Activated CD8-positive, alpha-beta T cell treated with anti-CD3 and anti-CD28 coated beads, Interleukin-2, amount 10 ng/mL, durations not matched to agents 7 days and 5 days (primary cell): ENCODE measurements around the gene CACNA2D4. TPM values are rescaled to one million over a fixed set of nuclear protein-coding genes. Genes with fewer than 3 reads are reported as not detected.

Experiments
- ATAC-seq: fragments of 150-1000 bp; cut with Tn5 transposase; one replicate; pipeline ENCODE4 v1.10.0; 2021; ENCODE audit warnings: moderate library complexity
- CTCF ChIA-PET: fragments of 350-600 bp; sonication (Branson Sonifier 250); formaldehyde crosslinking; loops from one replicate; lab custom pipeline; 2021; ENCODE audit warnings: antibody characterized with exemption; lab: Charles Lee
- POLR2A ChIA-PET: fragments of 350-600 bp; sonication (Branson Sonifier 250); formaldehyde crosslinking; loops from one replicate; lab custom pipeline; 2021; ENCODE audit warnings: antibody characterized with exemption; lab: Charles Lee
- DNase-seq: peaks from one replicate; pipeline ENCODE4 v3.0.0-alpha.2; 2020
- H3K27ac Mint-ChIP-seq: one replicate; pipeline ENCODE4 v1.8.0; 2021; ENCODE audit warnings: mild to moderate bottlenecking, mixed read lengths
- H3K27me3 Mint-ChIP-seq: one replicate; pipeline ENCODE4 v1.8.0; 2021; ENCODE audit warnings: low read depth, mixed read lengths
- H3K36me3 Mint-ChIP-seq: one replicate; pipeline ENCODE4 v1.8.0; 2021; ENCODE audit warnings: low read depth, mixed read lengths
- H3K4me1 Mint-ChIP-seq: one replicate; pipeline ENCODE4 v1.8.0; 2021; ENCODE audit warnings: low read depth, mixed read lengths
- H3K4me3 Mint-ChIP-seq: one replicate; pipeline ENCODE4 v1.8.0; 2021; ENCODE audit warnings: mild to moderate bottlenecking, mixed read lengths
- H3K9me3 Mint-ChIP-seq: one replicate; pipeline ENCODE4 v1.8.0; 2022; ENCODE audit warnings: mixed read lengths; ENCODE audit not compliant: insufficient read depth
- total RNA-seq, 2 experiments: library from RNA; stranded (reverse); gene quantifications; one replicate each; pipeline ENCODE4 v1.2.3, GENCODE V29; 2021

Gene CACNA2D4
- total RNA-seq, 2 experiments from 2014 or later, result 6.8 to 7.0 TPM

DNA sequence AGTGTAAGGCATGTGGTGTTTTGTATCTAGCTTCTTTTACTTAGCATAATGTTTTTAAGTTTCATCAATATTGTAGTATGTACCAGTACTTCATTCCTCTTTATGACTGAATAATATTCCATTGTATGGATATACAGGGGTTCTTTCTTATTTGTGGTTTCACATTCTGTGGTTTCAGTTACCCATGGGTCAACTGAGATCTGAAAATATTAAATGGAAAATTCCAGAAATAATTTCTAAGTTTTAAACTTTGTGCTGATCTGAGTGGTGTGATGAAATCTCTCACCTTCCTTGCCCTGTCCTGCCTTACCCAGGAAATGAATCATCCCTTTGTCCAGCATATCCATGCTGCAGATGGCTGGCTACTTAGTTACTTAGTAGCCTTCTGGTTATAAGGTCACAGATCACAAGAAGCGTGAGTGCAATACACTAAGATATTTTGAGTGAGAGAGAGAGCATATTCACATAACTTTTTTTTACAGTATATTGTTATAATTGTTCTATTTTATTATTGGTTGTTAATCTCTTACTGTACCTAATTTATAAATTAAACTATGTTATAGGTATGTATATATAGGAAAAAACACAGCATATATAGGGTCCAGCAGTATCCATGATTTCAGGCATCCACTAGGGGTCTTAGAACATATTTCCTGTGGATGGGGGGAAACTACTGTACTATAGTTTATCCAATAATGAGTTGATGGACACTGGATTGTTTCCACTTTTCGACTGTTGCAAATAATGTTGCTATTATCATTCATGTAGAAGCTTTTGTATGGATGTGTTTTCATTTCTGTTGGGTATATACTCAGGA is 157.7 kb downstream of the CACNA2D4 start:
- Mint-ChIP-seq H3K4me3 (no peak overlapping the region), H3K9me3 (no peaks in the 10 kb centered on the region), H3K36me3 (peaks cover 38% of the 10 kb centered on the region), H3K27me3 (no peaks in the 10 kb centered on the region), H3K27ac (no peak overlapping the region), H3K4me1 (peaks cover 6% of the 10 kb centered on the region)
- ChIA-PET CTCF (interaction anchor here (1.3 to 1.4 kb wide), 2 partner anchors 8 to 179 kb away, joined by 4 read pairs; no protein-coding TSS in a partner anchor), POLR2A (interaction anchor here (1.5 kb wide), 1 partner anchor 70 kb away, joined by 5 read pairs; the partner anchor contains the start of gene ADIPOR2)
- DNase-seq (no peak), ATAC-seq (no peak)

DNA sequence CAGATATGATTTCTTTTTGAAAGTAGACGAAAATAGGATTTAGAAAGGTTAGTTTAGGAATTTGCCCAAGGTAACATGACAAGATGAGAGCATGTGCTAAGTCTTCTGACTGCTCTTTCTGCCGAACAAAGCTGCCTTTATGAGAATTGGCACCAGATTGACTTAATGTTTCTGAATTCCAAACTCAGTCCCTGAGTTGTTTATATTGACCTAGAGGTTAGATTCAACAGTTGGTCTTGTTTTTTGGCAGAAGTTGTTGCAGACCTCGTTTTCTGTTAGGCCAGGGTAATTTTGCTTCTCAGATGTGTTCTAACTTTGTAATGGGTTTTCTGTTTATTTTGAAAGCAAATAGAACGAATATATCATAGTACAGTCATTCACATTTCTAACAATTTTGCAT is 159.6 kb downstream of the CACNA2D4 start:
- no peak for ATAC-seq
- Mint-ChIP-seq H3K27ac (no peak overlapping the region), H3K4me3 (no peak overlapping the region), H3K36me3 (peaks cover 43% of the 10 kb centered on the region), H3K9me3 (no peaks in the 10 kb centered on the region), H3K27me3 (no peaks in the 10 kb centered on the region), H3K4me1 (peaks cover 6% of the 10 kb centered on the region)
- DNase-seq, result no peak
- CTCF ChIA-PET, result interaction anchor here (1.3 kb wide), 1 partner anchor 181 kb away, joined by 4 read pairs; no protein-coding TSS in a partner anchor
- POLR2A ChIA-PET, result no interaction called here

DNA sequence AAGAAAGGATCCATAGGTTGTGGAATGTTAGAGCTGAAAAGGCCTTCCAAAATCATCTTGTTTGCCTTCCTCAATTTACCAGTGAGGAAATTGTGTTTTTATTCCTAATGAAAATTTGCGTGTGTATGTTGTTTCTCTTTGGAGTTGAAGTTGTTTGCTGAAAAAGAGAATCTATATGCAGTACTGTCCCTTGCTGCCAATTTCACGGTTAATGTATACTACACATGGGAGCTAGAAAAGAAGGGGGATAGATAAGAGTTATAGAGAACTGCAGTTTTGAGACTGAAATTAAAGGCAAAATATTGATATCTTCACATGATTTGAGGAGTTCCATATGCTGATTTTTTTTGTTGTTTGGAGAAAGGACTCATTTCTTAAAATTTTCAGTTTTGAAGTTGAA is 160.1 kb downstream of the CACNA2D4 start:
- Mint-ChIP-seq H3K4me3 (no peak overlapping the region), H3K27ac (no peak overlapping the region), H3K27me3 (no peaks in the 10 kb centered on the region), H3K9me3 (no peaks in the 10 kb centered on the region), H3K4me1 (peaks cover 6% of the 10 kb centered on the region), H3K36me3 (peaks cover 43% of the 10 kb centered on the region)
- CTCF ChIA-PET, result interaction anchor here (1.3 kb wide), 1 partner anchor 182 kb away, joined by 4 read pairs; no protein-coding TSS in a partner anchor
- DNase-seq (no peak), ATAC-seq (no peak)
- POLR2A ChIA-PET, result no interaction called here

DNA sequence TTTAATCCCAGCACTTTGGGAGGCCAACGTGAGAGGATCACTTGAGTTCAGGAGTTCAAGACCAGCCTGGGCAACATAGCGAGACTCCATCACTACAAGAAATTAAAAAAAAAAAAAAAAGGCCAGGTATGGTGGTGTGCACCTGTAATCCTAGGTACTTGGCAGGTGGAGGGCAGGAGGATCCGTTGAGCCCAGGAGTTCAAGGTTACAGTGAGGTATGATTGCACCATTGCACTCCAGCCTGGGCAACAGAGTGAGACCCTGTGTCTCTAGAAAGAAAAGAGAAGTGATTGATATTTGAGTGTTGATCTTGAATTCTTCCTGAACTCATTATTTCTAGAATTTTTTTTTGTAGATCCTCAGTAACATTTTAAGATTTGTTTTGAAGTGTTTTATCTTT is 168.2 kb downstream of the CACNA2D4 start:
- POLR2A ChIA-PET, result no interaction called here
- Mint-ChIP-seq H3K9me3 (peaks cover 17% of the 10 kb centered on the region), H3K4me3 (no peak overlapping the region), H3K27me3 (no peaks in the 10 kb centered on the region), H3K27ac (no peak overlapping the region), H3K4me1 (no peaks in the 10 kb centered on the region), H3K36me3 (peaks cover 48% of the 10 kb centered on the region)
- DNase-seq (no peak), ATAC-seq (no peak)
- CTCF ChIA-PET, result no interaction called here

DNA sequence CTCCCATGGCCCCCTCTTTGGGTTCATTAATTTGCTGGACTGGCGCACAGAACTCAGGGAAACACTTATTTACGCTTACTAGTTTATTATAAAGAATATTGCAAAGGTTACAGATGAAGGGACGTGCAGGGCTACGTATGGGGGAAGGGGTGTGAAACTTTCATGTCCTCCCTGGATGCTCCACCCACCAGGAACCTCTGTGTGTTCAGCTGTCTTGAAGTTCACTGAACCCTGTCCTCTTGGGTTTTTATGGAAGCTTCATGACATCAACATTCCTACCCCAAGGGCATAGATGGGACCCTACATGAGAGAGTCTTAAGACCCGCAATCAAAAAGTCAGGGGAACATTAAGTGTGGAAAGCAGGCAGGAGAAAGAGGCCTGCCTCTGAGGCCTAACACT is 169.4 kb downstream of the CACNA2D4 start:
- DNase-seq (no peak), ATAC-seq (no peak)
- POLR2A ChIA-PET, result no interaction called here
- peaks cover 44% of the 10 kb centered on the region for H3K36me3 Mint-ChIP-seq
- no peak overlapping the region for H3K27ac Mint-ChIP-seq
- CTCF ChIA-PET, result interaction anchor here (1.0 kb wide), 1 partner anchor 42 kb away, joined by 3 read pairs; no protein-coding TSS in a partner anchor
- H3K27me3 Mint-ChIP-seq, result no peaks in the 10 kb centered on the region
- no peaks in the 10 kb centered on the region for H3K4me1 Mint-ChIP-seq
- peaks cover 18% of the 10 kb centered on the region for H3K9me3 Mint-ChIP-seq
- H3K4me3 Mint-ChIP-seq, result no peak overlapping the region

DNA sequence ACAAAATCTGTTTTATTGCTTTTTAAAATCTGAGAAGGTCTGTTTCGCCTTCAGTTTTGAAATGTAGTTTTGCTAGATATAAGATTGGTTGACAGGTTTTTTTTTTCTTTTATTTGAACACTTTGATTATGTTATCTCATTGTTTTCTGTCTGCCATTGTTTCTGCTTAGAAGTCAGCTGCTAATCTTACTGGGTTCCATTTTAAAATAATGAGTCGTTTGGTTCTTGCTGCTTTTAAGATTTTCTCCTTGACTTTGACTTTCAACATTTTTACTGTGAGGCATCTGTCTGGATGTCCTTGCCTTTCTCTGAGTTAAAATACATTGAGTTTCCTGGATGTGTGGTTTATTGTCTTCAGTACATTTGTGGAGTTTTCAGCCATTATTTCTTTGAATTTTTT is 170.8 kb downstream of the CACNA2D4 start:
- H3K4me1 Mint-ChIP-seq, result no peaks in the 10 kb centered on the region
- ChIA-PET CTCF (no interaction called here), POLR2A (no interaction called here)
- peaks cover 18% of the 10 kb centered on the region for H3K9me3 Mint-ChIP-seq
- H3K27ac Mint-ChIP-seq, result no peak overlapping the region
- DNase-seq (no peak), ATAC-seq (no peak)
- H3K36me3 Mint-ChIP-seq, result peaks cover 47% of the 10 kb centered on the region
- no peaks in the 10 kb centered on the region for H3K27me3 Mint-ChIP-seq
- no peak overlapping the region for H3K4me3 Mint-ChIP-seq

GRCh38 chr12:1744932-1745331 is 173.5 kb downstream of the CACNA2D4 start:
- Mint-ChIP-seq H3K9me3 (peaks cover 18% of the 10 kb centered on the region), H3K4me3 (no peak overlapping the region), H3K36me3 (peaks cover 51% of the 10 kb centered on the region), H3K27me3 (no peaks in the 10 kb centered on the region), H3K4me1 (peaks cover 4% of the 10 kb centered on the region), H3K27ac (no peak overlapping the region)
- ATAC-seq (no peak), DNase-seq (no peak)
- ChIA-PET CTCF (interaction anchor here (1.9 kb wide), 1 partner anchor 110 kb away, joined by 5 read pairs; no protein-coding TSS in a partner anchor), POLR2A (no interaction called here)

Other genes starting within 250 kb of the CACNA2D4 start
- 10 to 100 TPM; 64.4 to 68.3 TPM for gene ADIPOR2, start 227.6 kb downstream of the CACNA2D4 start, total RNA-seq
- not detected for gene LRTM2, start 98.1 kb downstream of the CACNA2D4 start, total RNA-seq
- gene DCP1B, start 85.8 kb upstream of the CACNA2D4 start, total RNA-seq, result 10 to 100 TPM; 12.8 to 13.3 TPM
- gene CACNA1C, start 134.3 kb upstream of the CACNA2D4 start, total RNA-seq, result under 1 TPM; 0.08 TPM